Immature natural killer cell (primary cell): ENCODE data around the gene PHF12. TPM values are rescaled to one million over a fixed set of nuclear protein-coding genes. Genes with fewer than 3 reads are reported as not detected.

Experiments
- DNase-seq, 3 donors: peaks; one replicate each; pipeline ENCODE4 v3.0.0; 2022; ENCODE audit warnings: mixed read lengths in 1 of 3
- H3K27ac Mint-ChIP-seq, 6 donors: one replicate each; pipeline ENCODE4 v1.8.0; 2020; ENCODE audit warnings: mixed read lengths in 6 of 6, mild to moderate bottlenecking in 5 of 6, inconsistent platforms in 4 of 6, moderate library complexity in 3 of 6
- H3K27me3 Mint-ChIP-seq, 3 donors: one replicate each; pipeline ENCODE4 v1.8.0; 2020 to 2021; ENCODE audit warnings: low read depth in 3 of 3, mild to moderate bottlenecking in 3 of 3, mixed read lengths in 3 of 3, moderate library complexity in 3 of 3, inconsistent platforms in 1 of 3
- H3K36me3 Mint-ChIP-seq, 3 donors: one replicate each; pipeline ENCODE4 v1.8.0; 2020; ENCODE audit warnings: mixed read lengths in 3 of 3, inconsistent platforms in 2 of 3, mild to moderate bottlenecking in 2 of 3
- H3K4me1 Mint-ChIP-seq, 2 donors: one replicate each; pipeline ENCODE4 v1.8.0; 2020; ENCODE audit warnings: inconsistent platforms in 2 of 2, mild to moderate bottlenecking in 2 of 2, mixed read lengths in 2 of 2, moderate library complexity in 1 of 2
- H3K4me3 Mint-ChIP-seq, 5 donors: one replicate each; pipeline ENCODE4 v1.8.0; 2020; ENCODE audit warnings: mild to moderate bottlenecking in 5 of 5, mixed read lengths in 5 of 5, inconsistent platforms in 3 of 5, moderate library complexity in 3 of 5
- H3K9me3 Mint-ChIP-seq, 6 donors: one replicate each; pipeline ENCODE4 v1.8.0; 2020; ENCODE audit warnings: mild to moderate bottlenecking in 6 of 6, mixed read lengths in 6 of 6, inconsistent platforms in 4 of 6, moderate library complexity in 3 of 6
- polyA plus RNA-seq, 3 donors: library from polyadenylated mRNA; unstranded; fragments of 300-500 nt; fragmentation: Illumina TruSeq; gene quantifications; one replicate each; pipeline ENCODE4 v1.2.3, GENCODE V29; 2021

The PHF12 gene
- polyA plus RNA-seq = 10 to 100 TPM in 1 of 3 donors, 1 to 10 TPM in 2; 1.2 to 15.3 (median 3.9) TPM

- peak; percentile 99 to 100 (median 100) for DNase-seq
- Mint-ChIP-seq H3K27ac (peak within 1 kb of the TSS; percentile 88 to 98 (median 96)), H3K36me3 (no peaks in the 10 kb centered on the region), H3K9me3 (no peaks in the 10 kb centered on the region), H3K4me1 (peaks cover 23 to 25% of the 10 kb centered on the region in 2 donors), H3K4me3 (peak within 1 kb of the TSS; percentile 92 to 97 (median 93)), H3K27me3 (peaks cover 10 to 15% (median 10%) of the 10 kb centered on the region in 3 donors)
These were observed at the start of gene PHF12 for GRCh38 chr17:28951428-28951990. PHF12 (minus strand) TSS chr17:28951518; CDS start chr17:28950960, 558 bp downstream.

GRCh38 chr17:29000973-29001372, 49.7 kb upstream of the PHF12 start:
- Mint-ChIP-seq H3K27me3 (peaks cover 7 to 13% (median 8%) of the 10 kb centered on the region in 3 donors), H3K4me1 (no peaks in the 10 kb centered on the region), H3K36me3 (peaks cover 0 to 3% (median 0%) of the 10 kb centered on the region in 3 donors), H3K4me3 (no peak overlapping the region), H3K27ac (no peak overlapping the region), H3K9me3 (no peaks in the 10 kb centered on the region)
- no peak for DNase-seq

GRCh38 chr17:28999206-28999605, 47.9 kb upstream of the PHF12 start:
- no peak overlapping the region for H3K4me3 Mint-ChIP-seq
- no peaks in the 10 kb centered on the region for H3K9me3 Mint-ChIP-seq
- peaks cover 0 to 3% (median 0%) of the 10 kb centered on the region in 3 donors for H3K36me3 Mint-ChIP-seq
- no peaks in the 10 kb centered on the region for H3K4me1 Mint-ChIP-seq
- H3K27ac Mint-ChIP-seq = no peak overlapping the region
- DNase-seq = no peak
- H3K27me3 Mint-ChIP-seq = peaks cover 0 to 11% (median 3%) of the 10 kb centered on the region in 3 donors

DNA sequence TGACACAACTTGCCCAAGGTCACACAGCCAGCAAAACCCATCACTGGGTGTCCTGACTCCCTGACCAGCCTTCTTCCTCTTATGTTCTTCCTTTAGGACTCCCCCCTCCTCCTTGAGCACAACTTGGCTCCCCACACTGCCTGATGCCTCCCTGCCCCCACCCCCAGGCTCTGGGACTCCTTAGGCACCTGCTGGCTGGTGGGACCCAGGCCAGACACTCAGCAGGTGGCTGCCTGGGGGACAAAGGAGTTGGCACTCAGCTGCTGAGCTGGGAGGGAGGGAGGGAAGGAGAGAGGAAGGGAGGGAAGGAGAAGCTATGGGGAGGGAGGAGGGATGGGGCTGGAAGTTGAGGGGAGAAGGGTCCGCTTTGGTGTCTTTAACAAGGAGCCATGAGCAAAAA, 46.5 kb upstream of the PHF12 start:
- Mint-ChIP-seq H3K27me3 (peaks cover 0 to 10% (median under 1%) of the 10 kb centered on the region in 3 donors), H3K4me1 (no peaks in the 10 kb centered on the region), H3K36me3 (peaks cover 0 to 3% (median 0%) of the 10 kb centered on the region in 3 donors)

DNA sequence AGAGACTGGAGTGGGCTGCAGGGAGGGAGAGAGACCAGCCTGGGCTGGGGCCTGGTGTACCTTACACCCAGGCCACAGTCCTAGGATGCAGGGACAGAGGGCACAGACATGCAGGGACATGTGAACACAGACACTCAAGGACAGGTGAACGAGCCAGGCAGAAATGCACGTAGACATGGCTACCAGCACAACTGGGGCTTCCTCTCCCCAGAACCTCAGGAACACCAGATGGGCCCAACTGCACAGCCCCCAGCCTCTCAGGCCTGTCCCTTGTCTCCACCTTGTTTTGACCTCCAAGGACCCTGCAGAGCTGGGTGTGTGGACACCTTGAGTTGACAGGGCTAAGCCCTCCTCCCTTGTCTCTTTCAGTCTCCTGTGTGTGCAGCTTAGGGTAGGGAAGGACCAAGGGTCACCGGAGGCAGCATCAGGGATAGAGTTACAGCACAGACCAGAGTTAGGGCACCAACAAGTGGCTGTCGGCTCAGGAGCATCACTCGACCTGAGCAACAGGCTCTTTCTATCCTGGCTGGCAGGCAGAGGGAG, 45.3 kb upstream of the PHF12 start:
- Mint-ChIP-seq H3K36me3 (peaks cover 0 to 3% (median 0%) of the 10 kb centered on the region in 3 donors), H3K9me3 (no peaks in the 10 kb centered on the region), H3K27me3 (peaks cover 0 to 9% (median 0%) of the 10 kb centered on the region in 3 donors), H3K4me3 (no peak overlapping the region), H3K27ac (no peak overlapping the region), H3K4me1 (no peaks in the 10 kb centered on the region)
- no peak for DNase-seq

More for the DNA sequence above, 46.5 kb upstream of the PHF12 start:
- no peak for DNase-seq
- Mint-ChIP-seq H3K9me3 (no peaks in the 10 kb centered on the region), H3K4me3 (no peak overlapping the region), H3K27ac (no peak overlapping the region)

GRCh38 chr17:28993645-28994426, 42.5 kb upstream of the PHF12 start:
- Mint-ChIP-seq H3K4me3 (no peak overlapping the region), H3K36me3 (peaks cover 0 to 3% (median 0%) of the 10 kb centered on the region in 3 donors), H3K9me3 (no peaks in the 10 kb centered on the region), H3K27ac (no peak overlapping the region), H3K27me3 (peaks cover 0 to 7% (median 5%) of the 10 kb centered on the region in 3 donors), H3K4me1 (no peaks in the 10 kb centered on the region)
- no peak for DNase-seq

GRCh38 chr17:28992625-28993600, 41.6 kb upstream of the PHF12 start:
- no peak overlapping the region for H3K27ac Mint-ChIP-seq
- no peak for DNase-seq
- H3K27me3 Mint-ChIP-seq = peaks cover 0 to 8% (median 7%) of the 10 kb centered on the region in 3 donors
- no peaks in the 10 kb centered on the region for H3K9me3 Mint-ChIP-seq
- H3K36me3 Mint-ChIP-seq = peaks cover 0 to 3% (median 0%) of the 10 kb centered on the region in 3 donors
- no peak overlapping the region for H3K4me3 Mint-ChIP-seq
- no peaks in the 10 kb centered on the region for H3K4me1 Mint-ChIP-seq

- Mint-ChIP-seq H3K4me1 (no peaks in the 10 kb centered on the region), H3K36me3 (peaks cover 0 to 3% (median 0%) of the 10 kb centered on the region in 3 donors), H3K4me3 (no peak overlapping the region), H3K9me3 (no peaks in the 10 kb centered on the region), H3K27ac (no peak overlapping the region), H3K27me3 (peaks cover 0 to 8% (median 7%) of the 10 kb centered on the region in 3 donors)
- DNase-seq = no peak
These were observed 40.9 kb upstream of the PHF12 start for GRCh38 chr17:28992185-28992584.

GRCh38 chr17:28991779-28992178, 40.5 kb upstream of the PHF12 start:
- Mint-ChIP-seq H3K9me3 (no peaks in the 10 kb centered on the region), H3K4me1 (no peaks in the 10 kb centered on the region), H3K36me3 (peaks cover 0 to under 1% (median 0%) of the 10 kb centered on the region in 3 donors), H3K27me3 (peaks cover 0 to 8% (median 5%) of the 10 kb centered on the region in 3 donors), H3K27ac (peak overlapping the region in 1 of 6 donors; percentile 16), H3K4me3 (no peak overlapping the region)
- no peak for DNase-seq

DNA sequence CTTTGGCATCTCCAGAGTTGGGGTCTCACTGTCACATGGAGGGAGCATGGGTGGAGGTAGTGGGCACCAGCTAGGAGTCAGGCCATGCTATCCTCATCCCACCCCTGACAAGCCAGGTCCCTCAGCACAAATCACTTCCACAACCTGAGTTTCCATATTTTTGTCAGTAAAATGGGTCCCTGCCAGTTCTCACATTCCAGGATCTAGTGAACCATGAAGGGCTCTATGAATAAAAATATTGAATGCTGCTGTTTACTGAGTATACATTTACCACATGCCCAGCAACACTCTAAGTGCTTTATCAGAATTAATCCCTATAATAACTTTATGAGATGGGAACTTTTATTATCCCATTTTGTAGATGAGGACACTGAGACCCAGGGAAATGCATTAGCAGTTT, 37.7 kb upstream of the PHF12 start:
- no peak for DNase-seq
- peaks cover 0 to 8% (median 2%) of the 10 kb centered on the region in 3 donors for H3K27me3 Mint-ChIP-seq
- no peaks in the 10 kb centered on the region for H3K9me3 Mint-ChIP-seq
- H3K4me1 Mint-ChIP-seq = peaks cover 0 to 2% of the 10 kb centered on the region in 2 donors
- no peak overlapping the region for H3K4me3 Mint-ChIP-seq
- no peak overlapping the region for H3K27ac Mint-ChIP-seq
- no peaks in the 10 kb centered on the region for H3K36me3 Mint-ChIP-seq

- peaks cover 5 to 8% of the 10 kb centered on the region in 2 donors for H3K4me1 Mint-ChIP-seq
- H3K27me3 Mint-ChIP-seq = peaks cover 0 to 8% (median 2%) of the 10 kb centered on the region in 3 donors
- H3K9me3 Mint-ChIP-seq = no peaks in the 10 kb centered on the region
- H3K36me3 Mint-ChIP-seq = no peaks in the 10 kb centered on the region
- DNase-seq = no peak
- H3K4me3 Mint-ChIP-seq = no peak overlapping the region
- no peak overlapping the region for H3K27ac Mint-ChIP-seq
These were observed 37.2 kb upstream of the PHF12 start for GRCh38 chr17:28988475-28988874.

DNA sequence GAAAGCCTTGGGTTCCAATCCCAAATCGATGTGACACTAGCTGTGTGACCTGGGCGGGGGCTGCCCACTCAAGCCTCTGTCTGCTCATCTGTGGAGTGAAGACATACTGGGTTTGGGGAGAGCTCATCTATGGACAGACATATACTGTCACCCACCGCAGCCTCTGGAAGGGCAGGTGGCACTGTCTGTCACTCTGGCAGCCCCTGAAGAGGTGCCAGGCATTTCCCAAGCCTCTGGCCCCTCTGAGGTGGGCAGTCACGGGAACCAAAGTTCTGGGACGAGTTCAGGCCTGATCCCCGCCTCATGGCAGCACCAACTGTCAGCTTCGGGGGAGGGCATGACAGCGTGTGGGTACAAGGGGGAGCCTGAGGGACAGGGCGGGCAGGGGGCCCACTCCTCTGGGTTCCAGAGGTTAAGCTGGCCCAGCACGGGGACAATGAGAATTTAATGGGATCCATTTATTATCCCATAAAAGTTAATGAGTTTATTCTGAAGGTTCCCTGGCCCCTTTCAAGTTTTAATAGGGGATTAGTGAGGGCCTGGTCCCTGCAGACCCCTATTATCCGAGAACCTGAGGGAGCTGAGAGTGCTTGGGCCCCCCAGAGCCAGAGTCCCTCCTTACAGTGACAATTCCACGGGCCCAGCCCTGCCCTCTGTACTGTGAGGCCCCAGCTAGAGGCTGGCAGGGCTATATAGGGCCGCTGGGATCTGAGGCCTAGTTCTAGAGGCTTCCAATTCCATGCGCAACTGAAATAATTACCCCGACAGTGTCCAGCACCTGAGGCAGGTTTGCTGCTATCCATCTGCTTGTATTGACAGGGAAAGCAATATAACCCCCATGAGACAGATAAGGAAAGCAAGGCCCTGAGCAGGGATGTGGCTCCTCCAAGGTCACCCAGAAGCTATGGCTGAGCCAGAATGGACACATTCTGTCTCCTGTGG, 35.7 kb upstream of the PHF12 start:
- no peaks in the 10 kb centered on the region for H3K36me3 Mint-ChIP-seq
- H3K4me1 Mint-ChIP-seq = peaks cover 20 to 23% of the 10 kb centered on the region in 2 donors
- H3K27me3 Mint-ChIP-seq = peaks cover 0 to 16% (median 8%) of the 10 kb centered on the region in 3 donors
- no peak overlapping the region for H3K4me3 Mint-ChIP-seq
- no peaks in the 10 kb centered on the region for H3K9me3 Mint-ChIP-seq
- H3K27ac Mint-ChIP-seq = no peak overlapping the region
- DNase-seq = no peak
